Left lung (tissue), 10 donors: ENCODE data around the gene TIMM9. TPM values are rescaled to one million over a fixed set of nuclear protein-coding genes. Genes with fewer than 3 reads are reported as not detected.

Experiments
- ATAC-seq: fragments of 200-7000 bp; cut with Tn5 transposase; one replicate; pipeline ENCODE4 v1.9.1; 2020; ENCODE audit warnings: moderate library complexity
- DNase-seq, 4 donors: peaks; one replicate each; pipeline ENCODE4 v3.0.0-alpha.2; 2013 to 2020
- H3K27ac ChIP-seq, 2 donors: fragments of 200-600 bp; sonication (generic) in 1 of 2; one replicate each; pipeline versions ENCODE4 v1.5.0 to v1.8.0; 2020 to 2021
- H3K27me3 ChIP-seq, 2 donors: fragments of 200-600 bp; sonication (generic) in 1 of 2; one replicate each; pipeline versions ENCODE4 v1.5.0 to v1.8.0; 2020 to 2021
- H3K36me3 ChIP-seq, 2 donors: fragments of 200-600 bp; sonication (generic) in 1 of 2; one replicate each; pipeline versions ENCODE4 v1.5.0 to v1.8.0; 2020 to 2021
- H3K4me1 ChIP-seq, 2 donors: fragments of 200-600 bp; one replicate each; pipeline ENCODE4 v1.8.0; 2021
- H3K4me3 ChIP-seq, 2 donors: fragments of 200-600 bp; sonication (generic) in 1 of 2; one replicate each; pipeline versions ENCODE4 v1.5.0 to v1.8.0; 2020 to 2021; ENCODE audit warnings: mild to moderate bottlenecking in 1 of 2
- H3K9me3 ChIP-seq, 2 donors: fragments of 200-600 bp; sonication (generic) in 1 of 2; one replicate each; pipeline versions ENCODE4 v1.5.0 to v1.8.0; 2020 to 2021
- intact Hi-C, 2 donors: fragments of 100-400 bp; cut with DNase I; formaldehyde crosslinking; loops; one replicate each; pipeline versions ENCODE4 v1.11.2 to v1.14.2; 2022
- polyA plus RNA-seq, 6 donors: library from polyadenylated mRNA; unstranded; fragments of 120-200 nt; gene quantifications; one replicate each; pipeline ENCODE4 v1.2.1, GENCODE V29; 2013; ENCODE audit not compliant: insufficient read length in 6 of 6
- total RNA-seq, 2 donors: library from RNA; stranded (reverse); fragmentation: NEBNext Ultra II Directional; extraction: Animal tissue kit (Norgen Biotek cat#: 25700); gene quantifications; one replicate each; pipeline ENCODE4 v1.2.1, GENCODE V29; 2021
- TF ChIP-seq, protein P1 (sequence below), 2 donors: fragments of 200-600 bp; sonication (generic) in 1 of 2; IDR thresholded peaks; one replicate each; pipeline versions ENCODE4 v1.5.0 to v1.8.0; 2021; ENCODE audit warnings: antibody characterized with exemption in 2 of 2
- donor health status: DM: no; HTN: yes; CAD: no.
- donor health status: DM: no; HTN: no; CAD: no.

Gene TIMM9
- total and polyA plus RNA-seq, 8 donors: 22.5 to 74.0 (median 68.0) TPM

DNA sequence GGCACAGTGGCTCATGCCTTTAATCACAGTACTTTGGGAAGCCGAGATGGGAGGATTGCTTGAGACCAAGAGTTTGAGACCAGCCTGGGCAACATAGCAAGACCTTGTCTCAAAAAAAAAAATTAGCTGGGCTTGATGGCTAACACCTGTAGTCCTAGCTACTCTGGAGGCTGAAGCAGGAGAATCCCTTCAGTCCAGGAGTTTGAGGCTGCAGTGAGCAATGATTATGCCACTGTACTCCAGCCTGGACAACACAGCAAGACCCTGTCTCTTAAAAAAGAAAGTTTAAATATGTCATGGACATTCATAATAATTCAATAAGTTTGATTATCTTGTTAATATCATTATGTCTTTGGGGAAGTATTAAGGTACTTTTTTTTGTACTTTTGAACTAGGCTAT is 39.1 kb upstream of the TIMM9 start:
- intact Hi-C loops: no loop called here
- peaks cover 0 to 81% of the 10 kb centered on the region in 2 donors for H3K36me3 ChIP-seq

DNA sequence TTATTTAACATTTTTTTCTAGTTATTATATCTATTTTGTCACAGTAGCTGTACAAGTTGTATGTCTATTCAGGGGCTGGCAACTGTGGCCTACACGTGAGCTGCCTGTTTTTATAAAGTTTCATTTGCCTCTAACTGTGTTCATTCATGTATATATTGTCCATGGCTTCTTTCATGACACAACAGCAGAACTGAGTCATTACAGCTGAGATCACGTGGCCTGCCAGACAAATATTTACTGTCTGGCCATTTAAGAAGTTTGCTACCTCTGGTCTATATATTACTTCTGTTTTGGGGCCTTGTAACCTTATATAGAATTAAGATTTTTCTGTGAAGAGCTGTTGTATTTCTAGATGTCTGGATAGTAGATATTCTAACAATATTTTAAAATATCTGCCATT is 38.1 kb upstream of the TIMM9 start:
- Histone ChIP-seq H3K27me3 (no peaks in the 10 kb centered on the region), H3K27ac (no peak overlapping the region), H3K4me3 (no peak overlapping the region), H3K4me1 (no peaks in the 10 kb centered on the region), H3K9me3 (no peaks in the 10 kb centered on the region), H3K36me3 (peaks cover 0 to 89% of the 10 kb centered on the region in 2 donors)
- intact Hi-C loops: no loop called here
- no peak for DNase-seq
- no peak for ATAC-seq
- TF ChIP-seq, protein P1, sequence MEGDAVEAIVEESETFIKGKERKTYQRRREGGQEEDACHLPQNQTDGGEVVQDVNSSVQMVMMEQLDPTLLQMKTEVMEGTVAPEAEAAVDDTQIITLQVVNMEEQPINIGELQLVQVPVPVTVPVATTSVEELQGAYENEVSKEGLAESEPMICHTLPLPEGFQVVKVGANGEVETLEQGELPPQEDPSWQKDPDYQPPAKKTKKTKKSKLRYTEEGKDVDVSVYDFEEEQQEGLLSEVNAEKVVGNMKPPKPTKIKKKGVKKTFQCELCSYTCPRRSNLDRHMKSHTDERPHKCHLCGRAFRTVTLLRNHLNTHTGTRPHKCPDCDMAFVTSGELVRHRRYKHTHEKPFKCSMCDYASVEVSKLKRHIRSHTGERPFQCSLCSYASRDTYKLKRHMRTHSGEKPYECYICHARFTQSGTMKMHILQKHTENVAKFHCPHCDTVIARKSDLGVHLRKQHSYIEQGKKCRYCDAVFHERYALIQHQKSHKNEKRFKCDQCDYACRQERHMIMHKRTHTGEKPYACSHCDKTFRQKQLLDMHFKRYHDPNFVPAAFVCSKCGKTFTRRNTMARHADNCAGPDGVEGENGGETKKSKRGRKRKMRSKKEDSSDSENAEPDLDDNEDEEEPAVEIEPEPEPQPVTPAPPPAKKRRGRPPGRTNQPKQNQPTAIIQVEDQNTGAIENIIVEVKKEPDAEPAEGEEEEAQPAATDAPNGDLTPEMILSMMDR (IDR thresholded peaks at IDR 0.05): no peak

More for the DNA sequence above, 39.1 kb upstream of the TIMM9 start:
- Histone ChIP-seq H3K4me3 (no peak overlapping the region), H3K4me1 (no peaks in the 10 kb centered on the region), H3K27ac (no peak overlapping the region), H3K27me3 (no peaks in the 10 kb centered on the region), H3K9me3 (no peaks in the 10 kb centered on the region)
- TF ChIP-seq, protein P1 (IDR thresholded peaks at IDR 0.05): no peak
- no peak for DNase-seq
- ATAC-seq: no peak

DNA sequence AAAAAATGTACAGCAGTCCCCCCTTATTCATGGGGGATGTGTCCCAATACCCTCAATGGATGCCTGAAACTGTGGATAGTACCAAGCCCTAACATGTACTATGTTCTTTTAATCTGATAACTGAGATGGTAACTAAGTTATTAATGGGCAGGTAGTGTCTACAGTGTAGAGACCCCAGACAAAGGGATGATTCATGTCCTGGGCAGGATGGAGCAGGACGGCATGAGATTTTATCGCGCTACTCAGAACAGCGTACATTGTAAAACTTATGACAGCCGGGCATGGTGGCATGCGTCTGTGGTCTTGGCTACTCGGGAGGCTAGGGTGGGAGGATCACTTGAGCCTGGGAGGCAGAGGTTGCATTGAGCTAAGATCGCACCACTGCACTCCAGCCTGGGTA is 37.3 kb upstream of the TIMM9 start:
- H3K36me3 ChIP-seq: peaks cover 0 to 87% of the 10 kb centered on the region in 2 donors
- ATAC-seq: no peak

DNA sequence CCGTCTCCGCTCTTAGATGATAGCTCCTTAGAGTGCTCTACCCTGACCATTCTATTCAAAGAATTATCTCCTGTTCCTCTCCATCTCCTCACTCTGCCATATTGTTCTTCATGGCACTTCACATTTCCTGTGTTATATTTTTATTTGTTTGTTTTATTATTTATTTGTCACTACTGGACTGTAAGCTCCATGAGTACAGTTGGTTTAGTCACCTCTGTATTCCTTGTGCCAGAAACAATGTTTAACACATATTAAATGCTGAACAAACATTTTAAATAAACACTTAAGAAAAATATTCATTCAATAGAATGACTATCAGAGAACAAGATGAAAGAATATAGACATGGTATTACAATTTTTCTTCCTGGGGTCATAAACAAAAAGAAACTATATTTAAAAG is 35.8 kb upstream of the TIMM9 start:
- intact Hi-C loops: no loop called here
- TF ChIP-seq, protein P1 (IDR thresholded peaks at IDR 0.05): no peak
- H3K36me3 ChIP-seq: peaks cover 0 to 80% of the 10 kb centered on the region in 2 donors
- H3K27ac ChIP-seq: no peak overlapping the region
- DNase-seq (no peak), ATAC-seq (no peak)
- H3K4me1 ChIP-seq: no peaks in the 10 kb centered on the region
- no peaks in the 10 kb centered on the region for H3K9me3 ChIP-seq
- H3K4me3 ChIP-seq: no peak overlapping the region
- no peaks in the 10 kb centered on the region for H3K27me3 ChIP-seq

More for the DNA sequence above, 37.3 kb upstream of the TIMM9 start:
- Histone ChIP-seq H3K4me1 (no peaks in the 10 kb centered on the region), H3K4me3 (no peak overlapping the region), H3K27ac (no peak overlapping the region), H3K9me3 (no peaks in the 10 kb centered on the region), H3K27me3 (no peaks in the 10 kb centered on the region)
- intact Hi-C loops: no loop called here
- TF ChIP-seq, protein P1 (IDR thresholded peaks at IDR 0.05): no peak
- DNase-seq: no peak

DNA sequence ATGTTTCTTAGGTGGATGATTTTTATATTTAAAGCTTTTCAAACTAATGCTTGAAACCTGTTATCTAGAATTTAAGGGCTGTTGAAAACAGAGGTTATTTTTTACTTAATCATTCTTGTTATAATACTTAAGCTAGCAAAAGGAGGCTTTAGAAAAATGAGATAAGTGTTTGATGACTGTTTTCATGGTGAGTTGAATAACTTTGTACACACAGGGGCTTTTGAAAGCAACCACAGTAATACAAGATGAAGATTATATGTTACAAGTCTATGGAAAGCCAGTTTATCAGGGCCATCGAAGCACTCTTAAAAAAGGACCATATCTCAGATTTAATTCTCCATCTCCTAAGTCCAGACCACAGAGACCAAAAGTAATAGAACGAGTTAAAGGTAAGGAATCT is 33.4 kb upstream of the TIMM9 start:
- no peak overlapping the region for H3K4me3 ChIP-seq
- peaks cover 0 to 77% of the 10 kb centered on the region in 2 donors for H3K36me3 ChIP-seq
- H3K4me1 ChIP-seq: no peaks in the 10 kb centered on the region
- DNase-seq (no peak), ATAC-seq (peak; percentile 80)
- no peaks in the 10 kb centered on the region for H3K27me3 ChIP-seq
- intact Hi-C loops: no loop called here
- H3K9me3 ChIP-seq: no peaks in the 10 kb centered on the region
- no peak overlapping the region for H3K27ac ChIP-seq
- TF ChIP-seq, protein P1 (IDR thresholded peaks at IDR 0.05): no peak
